IMR-90 (cell line): Measurements from ENCODE around the gene NOS1AP. TPM values are rescaled to one million over a fixed set of nuclear protein-coding genes. Genes with fewer than 3 reads are reported as not detected.

Experiments
- ATAC-seq: fragments of 200-7000 bp; cut with Tn5 transposase; 2 replicates; pipeline ENCODE4 v1.9.1; 2020; ENCODE audit warnings: low read depth, mild to moderate bottlenecking, moderate library complexity
- BruUV-seq: library from RNA; stranded (reverse); fragments of 400-500 nt; replicated peaks from 2 replicates; lab custom pipeline; 2021; lab: Mats Ljungman, UMichigan
- CTCF ChIA-PET: fragments of 300-600 bp; formaldehyde crosslinking; extraction: SDS; loops from one replicate; lab custom pipeline; 2021; ENCODE audit warnings: antibody characterized with exemption; lab: Yijun Ruan, JAX
- POLR2A ChIA-PET: fragments of 300-600 bp; sonication (Branson Sonifier 250); formaldehyde crosslinking; loops from one replicate; lab custom pipeline; 2022; ENCODE audit warnings: antibody characterized with exemption; ENCODE audit not compliant: unreplicated experiment; lab: Charles Lee
- DNase-seq: peaks from one replicate; pipeline ENCODE4 v3.0.0; 2013
- H2AFZ ChIP-seq: replicated peaks from 2 replicates; pipeline ENCODE3; 2013; ENCODE audit warnings: low read length, mild to moderate bottlenecking; ENCODE audit not compliant: poor library complexity
- H2AK5ac ChIP-seq: 2 replicates; pipeline ENCODE4 v1.6.1; 2013; ENCODE audit warnings: low read depth, low read length, inconsistent platforms
- H2AK9ac ChIP-seq: replicated peaks from 2 replicates; pipeline ENCODE3; 2013; ENCODE audit warnings: mild to moderate bottlenecking, low read depth, low read length, moderate library complexity; ENCODE audit not compliant: poor library complexity
- H2BK120ac ChIP-seq: 2 replicates; pipeline ENCODE4 v1.6.1; 2013; ENCODE audit warnings: low read depth, low read length, inconsistent platforms
- H2BK15ac ChIP-seq: 3 replicates; pipeline ENCODE4 v1.6.1; 2013; ENCODE audit warnings: low read depth, low read length, inconsistent platforms
- H2BK20ac ChIP-seq: 2 replicates; pipeline ENCODE4 v1.6.1; 2013; ENCODE audit warnings: low read depth, mild to moderate bottlenecking, inconsistent platforms, low read length, moderate library complexity
- H2BK5ac ChIP-seq: 2 replicates; pipeline ENCODE4 v1.6.1; 2013; ENCODE audit warnings: mild to moderate bottlenecking, low read depth, low read length, inconsistent platforms; ENCODE audit not compliant: poor library complexity, severe bottlenecking
- H3K14ac ChIP-seq: replicated peaks from 2 replicates; pipeline ENCODE4 v1.6.1; 2013; ENCODE audit warnings: low read depth, low read length, inconsistent platforms
- H3K18ac ChIP-seq: 2 replicates; pipeline ENCODE4 v1.6.1; 2013; ENCODE audit warnings: low read depth, low read length, control low read depth
- H3K23ac ChIP-seq: 2 replicates; pipeline ENCODE4 v1.6.1; 2013; ENCODE audit warnings: low read depth, low read length, inconsistent platforms
- H3K27ac ChIP-seq: 2 replicates; pipeline ENCODE4 v1.5.1; 2013; ENCODE audit warnings: mild to moderate bottlenecking, control low read depth, low read length; ENCODE audit not compliant: insufficient read depth
- H3K27me3 ChIP-seq: 2 replicates; pipeline ENCODE4 v1.6.1; 2013; ENCODE audit warnings: low read length; ENCODE audit not compliant: control insufficient read depth, insufficient read depth
- H3K36me3 ChIP-seq: 2 replicates; pipeline ENCODE4 v1.6.1; 2013; ENCODE audit warnings: low read length, mixed read lengths; ENCODE audit not compliant: control insufficient read depth, insufficient read depth
- H3K4ac ChIP-seq: 2 replicates; pipeline ENCODE4 v1.6.1; 2013; ENCODE audit warnings: low read depth, low read length, inconsistent platforms
- H3K4me1 ChIP-seq: 2 replicates; pipeline ENCODE4 v1.6.1; 2013; ENCODE audit warnings: low read length, mixed read lengths; ENCODE audit not compliant: control insufficient read depth, insufficient read depth
- H3K4me2 ChIP-seq: 2 replicates; pipeline ENCODE4 v1.6.1; 2013; ENCODE audit warnings: low read depth, mild to moderate bottlenecking, control low read depth, low read length, moderate library complexity
- H3K4me3 ChIP-seq: 2 replicates; pipeline ENCODE4 v1.5.1; 2013; ENCODE audit warnings: low read depth, mild to moderate bottlenecking, control low read depth, low read length, moderate library complexity; ENCODE audit not compliant: insufficient read depth
- H3K56ac ChIP-seq: 2 replicates; pipeline ENCODE4 v1.6.1; 2013; ENCODE audit warnings: low read length, inconsistent platforms; ENCODE audit not compliant: insufficient read depth; ENCODE audit errors: extremely low read depth
- H3K79me1 ChIP-seq, 2 experiments: 2 replicates each; pipeline ENCODE4 v1.6.1; 2013; ENCODE audit warnings: low read length in 2 of 2, inconsistent platforms in 1 of 2, low read depth in 1 of 2
- H3K9ac ChIP-seq: 2 replicates; pipeline ENCODE4 v1.6.1; 2013; ENCODE audit warnings: low read depth, low read length, control low read depth
- H3K9me1 ChIP-seq: 2 replicates; pipeline ENCODE4 v1.6.1; 2013; ENCODE audit warnings: low read length, inconsistent platforms; ENCODE audit not compliant: insufficient read depth
- H3K9me3 ChIP-seq: 2 replicates; pipeline ENCODE4 v1.6.1; 2013; ENCODE audit warnings: low read length; ENCODE audit not compliant: control insufficient read depth, insufficient read depth
- H4K20me1 ChIP-seq: 2 replicates; pipeline ENCODE4 v1.6.1; 2013; ENCODE audit warnings: low read length, inconsistent platforms; ENCODE audit not compliant: insufficient read depth
- H4K5ac ChIP-seq: 2 replicates; pipeline ENCODE4 v1.6.1; 2013; ENCODE audit warnings: mild to moderate bottlenecking, low read depth, low read length, control low read depth
- H4K8ac ChIP-seq, 2 experiments: 2 replicates each; pipeline ENCODE4 v1.6.1; 2013; ENCODE audit warnings: low read depth in 2 of 2, low read length in 2 of 2, control low read depth in 1 of 2, inconsistent platforms in 1 of 2
- H4K91ac ChIP-seq: 2 replicates; pipeline ENCODE4 v1.6.1; 2013; ENCODE audit warnings: low read depth, low read length, inconsistent platforms; ENCODE audit not compliant: insufficient read depth
- BHLHE40 ChIP-seq: fragments of 150-350 bp; IDR thresholded peaks from 2 replicates; pipeline ENCODE4 v1.6.1; 2016; ENCODE audit warnings: mild to moderate bottlenecking, low read depth, low read length
- CEBPB ChIP-seq: IDR thresholded peaks from 2 replicates; pipeline ENCODE4 v1.6.1; 2012; ENCODE audit warnings: low read depth, low read length, improper control_type of control experiment
- CHD1 ChIP-seq: IDR thresholded peaks from 2 replicates; pipeline ENCODE4 v1.6.1; 2012; ENCODE audit warnings: low read depth, low read length, improper control_type of control experiment
- FOS ChIP-seq: fragments of 150-350 bp; IDR thresholded peaks from 2 replicates; pipeline ENCODE4 v1.6.1; 2016; ENCODE audit warnings: low read depth, low read length
- MAFK ChIP-seq: IDR thresholded peaks from 2 replicates; pipeline ENCODE4 v1.6.1; 2012; ENCODE audit warnings: low read depth, low read length, improper control_type of control experiment
- MAZ ChIP-seq: IDR thresholded peaks from 2 replicates; pipeline ENCODE4 v1.6.1; 2012; ENCODE audit warnings: low read depth, mild to moderate bottlenecking, low read length, improper control_type of control experiment, moderate library complexity, borderline replicate concordance
- MXI1 ChIP-seq: IDR thresholded peaks from 2 replicates; pipeline ENCODE4 v1.6.1; 2012; ENCODE audit warnings: low read depth, mild to moderate bottlenecking, low read length, moderate library complexity, borderline replicate concordance
- NFE2L2 ChIP-seq: fragments of 150-350 bp; IDR thresholded peaks from 2 replicates; pipeline ENCODE4 v1.6.1; 2016; ENCODE audit warnings: low read depth, mild to moderate bottlenecking, low read length
- POLR2A ChIP-seq: IDR thresholded peaks from 2 replicates; pipeline ENCODE4 v1.6.1; 2012; ENCODE audit warnings: mild to moderate bottlenecking, low read depth, low read length
- RAD21 ChIP-seq: IDR thresholded peaks from 2 replicates; pipeline ENCODE4 v1.6.1; 2012; ENCODE audit warnings: low read length, improper control_type of control experiment
- RCOR1 ChIP-seq: IDR thresholded peaks from 2 replicates; pipeline ENCODE4 v1.6.1; 2012; ENCODE audit warnings: mild to moderate bottlenecking, low read length, improper control_type of control experiment; ENCODE audit not compliant: insufficient replicate concordance
- RFX5 ChIP-seq: IDR thresholded peaks from 2 replicates; pipeline ENCODE4 v1.8.0; 2012; ENCODE audit warnings: low read depth, mild to moderate bottlenecking, low read length, moderate library complexity
- SMC3 ChIP-seq: fragments of 150-350 bp; IDR thresholded peaks from 2 replicates; pipeline ENCODE4 v1.6.1; 2016; ENCODE audit warnings: low read depth, mild to moderate bottlenecking, antibody characterized with exemption, low read length, moderate library complexity
- WGBS, 2 experiments: methylation state at CpG; one replicate each; pipeline versions ENCODE4 v1.1.5 to v1.1.7; 2013; ENCODE audit warnings: missing lambda C conversion rate in 2 of 2; ENCODE audit not compliant: insufficient read length in 1 of 2; ENCODE audit errors: extremely low coverage in 2 of 2; 5-methylcytosine and 5-hydroxymethylcytosine counted together
- dilution Hi-C: fragments of 300-500 bp; cut with HindIII; formaldehyde crosslinking; loops from one replicate; pipeline ENCODE4 v1.14.3; 2018; ENCODE audit warnings: low sequenced_read_pairs; ENCODE audit not compliant: unreplicated experiment
- in situ Hi-C: fragments of 300-500 bp; cut with MboI; formaldehyde crosslinking; loops from 3 replicates; pipeline ENCODE4 v1.14.3; 2019; ENCODE audit warnings: low sequenced_read_pairs, inconsistent platforms, mixed read lengths
- intact Hi-C: fragments of 100-400 bp; cut with micrococcal nuclease; formaldehyde crosslinking; loops from 2 replicates; pipeline ENCODE4 v1.10.0; 2022
- polyA plus RNA-seq, 3 experiments: library from polyadenylated mRNA; depleted of rRNA; stranded (reverse); fragments of >200 nt; gene quantifications; 2 replicates each; pipeline ENCODE4 v1.2.3, GENCODE V29; 2012; ENCODE audit warnings: low replicate concordance in 1 of 3
- total RNA-seq: library from RNA; depleted of rRNA; stranded (reverse); fragments of >200 nt; gene quantifications from 2 replicates; pipeline ENCODE4 v1.2.3, GENCODE V29; 2012
- TF ChIP-seq, protein P1 (sequence below): fragments of 150-350 bp; IDR thresholded peaks from 2 replicates; pipeline ENCODE4 v1.6.1; 2016; ENCODE audit warnings: low read depth, mild to moderate bottlenecking, low read length, moderate library complexity, borderline replicate concordance
- TF ChIP-seq, protein P2 (sequence below): fragments of 150-350 bp; IDR thresholded peaks from 2 replicates; pipeline ENCODE4 v1.6.1; 2017; ENCODE audit warnings: mild to moderate bottlenecking, antibody characterized with exemption, low read length, low read depth
- TF ChIP-seq, protein P3 (sequence below): conservative IDR thresholded peaks from 2 replicates; pipeline ENCODE4 v1.5.1; 2012; ENCODE audit warnings: mild to moderate bottlenecking, low read depth, low read length, improper control_type of control experiment

Gene NOS1AP
- total and polyA plus RNA-seq, 2 of the 4 experiments (the other 2 are of a cell fraction): 0.18 to 0.19 TPM

DNA sequence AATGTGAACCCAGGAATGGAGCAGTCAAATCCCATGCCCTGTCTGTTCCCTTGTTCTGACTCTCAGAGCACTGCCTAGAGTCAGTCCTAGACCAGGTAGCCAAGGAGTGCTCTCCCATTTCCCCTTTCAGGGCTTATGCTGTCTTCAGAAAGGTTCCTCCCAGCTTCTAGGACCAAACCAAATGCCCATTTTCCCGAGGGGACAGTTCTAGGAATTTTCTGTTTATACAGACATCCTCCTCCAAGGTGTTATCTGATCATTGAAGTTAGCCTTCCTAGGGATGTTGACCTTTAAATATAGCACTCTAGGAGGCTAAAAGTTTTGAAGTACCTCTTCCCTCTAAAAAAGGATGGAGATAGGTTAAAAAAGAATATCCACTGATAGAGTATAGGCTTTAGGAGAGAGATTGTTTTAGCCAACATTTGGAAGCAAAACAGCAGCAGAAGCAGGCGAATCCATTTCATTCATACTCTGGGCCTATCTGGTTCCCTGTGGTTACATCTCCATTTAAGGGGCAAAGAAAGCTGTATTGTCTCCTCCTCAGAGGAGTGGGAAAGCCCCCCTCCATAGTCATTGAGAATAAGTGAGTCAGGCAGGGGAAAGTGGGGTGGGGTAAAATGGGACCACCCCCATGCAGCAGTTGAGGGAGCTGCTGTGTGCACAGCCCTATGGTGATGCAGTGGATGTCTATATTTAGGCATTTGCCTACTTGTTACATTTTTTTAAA, 180.7 kb downstream of the NOS1AP start:
- Histone ChIP-seq H3K79me1 (no peaks in the 10 kb centered on the region), H2AFZ (no peak overlapping the region), H3K4me3 (no peak overlapping the region), H3K9me3 (no peaks in the 10 kb centered on the region), H3K4ac (no peak overlapping the region), H2BK5ac (no peak overlapping the region), H3K18ac (no peak overlapping the region), H3K9ac (no peak overlapping the region), H3K4me2 (no peak overlapping the region), H2AK9ac (no peak overlapping the region), H2BK120ac (no peak overlapping the region), H2BK15ac (no peak overlapping the region), H2BK20ac (no peak overlapping the region), H4K20me1 (no peaks in the 10 kb centered on the region), H3K23ac (no peak overlapping the region), H3K27me3 (no peaks in the 10 kb centered on the region), H3K14ac (no peak overlapping the region), H4K5ac (no peak overlapping the region), H4K91ac (no peak overlapping the region), H3K36me3 (no peaks in the 10 kb centered on the region), H2AK5ac (no peak overlapping the region), H4K8ac (no peak overlapping the region), H3K9me1 (no peaks in the 10 kb centered on the region), H3K27ac (no peak overlapping the region), H3K56ac (no peak overlapping the region), H3K4me1 (no peaks in the 10 kb centered on the region)
- POLR2A ChIA-PET: no interaction called here
- WGBS, 2 experiments: no CpG with 5 or more reads among the region's 2 CpGs
- ATAC-seq: no peak
- no peak for TF ChIP-seq MAZ
- no peak for TF ChIP-seq MAFK
- TF ChIP-seq, protein P1, sequence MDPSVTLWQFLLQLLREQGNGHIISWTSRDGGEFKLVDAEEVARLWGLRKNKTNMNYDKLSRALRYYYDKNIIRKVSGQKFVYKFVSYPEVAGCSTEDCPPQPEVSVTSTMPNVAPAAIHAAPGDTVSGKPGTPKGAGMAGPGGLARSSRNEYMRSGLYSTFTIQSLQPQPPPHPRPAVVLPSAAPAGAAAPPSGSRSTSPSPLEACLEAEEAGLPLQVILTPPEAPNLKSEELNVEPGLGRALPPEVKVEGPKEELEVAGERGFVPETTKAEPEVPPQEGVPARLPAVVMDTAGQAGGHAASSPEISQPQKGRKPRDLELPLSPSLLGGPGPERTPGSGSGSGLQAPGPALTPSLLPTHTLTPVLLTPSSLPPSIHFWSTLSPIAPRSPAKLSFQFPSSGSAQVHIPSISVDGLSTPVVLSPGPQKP: no peak
- no peak for TF ChIP-seq CHD1
- TF ChIP-seq SMC3: no peak
- TF ChIP-seq RAD21: no peak
- no peak for TF ChIP-seq RCOR1
- TF ChIP-seq, protein P2, sequence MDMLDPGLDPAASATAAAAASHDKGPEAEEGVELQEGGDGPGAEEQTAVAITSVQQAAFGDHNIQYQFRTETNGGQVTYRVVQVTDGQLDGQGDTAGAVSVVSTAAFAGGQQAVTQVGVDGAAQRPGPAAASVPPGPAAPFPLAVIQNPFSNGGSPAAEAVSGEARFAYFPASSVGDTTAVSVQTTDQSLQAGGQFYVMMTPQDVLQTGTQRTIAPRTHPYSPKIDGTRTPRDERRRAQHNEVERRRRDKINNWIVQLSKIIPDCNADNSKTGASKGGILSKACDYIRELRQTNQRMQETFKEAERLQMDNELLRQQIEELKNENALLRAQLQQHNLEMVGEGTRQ: no peak
- TF ChIP-seq CEBPB: no peak
- no peak for TF ChIP-seq BHLHE40
- no peak for TF ChIP-seq MXI1
- TF ChIP-seq NFE2L2: no peak
- TF ChIP-seq FOS: no peak
- no peak for TF ChIP-seq POLR2A
- TF ChIP-seq, protein P3, sequence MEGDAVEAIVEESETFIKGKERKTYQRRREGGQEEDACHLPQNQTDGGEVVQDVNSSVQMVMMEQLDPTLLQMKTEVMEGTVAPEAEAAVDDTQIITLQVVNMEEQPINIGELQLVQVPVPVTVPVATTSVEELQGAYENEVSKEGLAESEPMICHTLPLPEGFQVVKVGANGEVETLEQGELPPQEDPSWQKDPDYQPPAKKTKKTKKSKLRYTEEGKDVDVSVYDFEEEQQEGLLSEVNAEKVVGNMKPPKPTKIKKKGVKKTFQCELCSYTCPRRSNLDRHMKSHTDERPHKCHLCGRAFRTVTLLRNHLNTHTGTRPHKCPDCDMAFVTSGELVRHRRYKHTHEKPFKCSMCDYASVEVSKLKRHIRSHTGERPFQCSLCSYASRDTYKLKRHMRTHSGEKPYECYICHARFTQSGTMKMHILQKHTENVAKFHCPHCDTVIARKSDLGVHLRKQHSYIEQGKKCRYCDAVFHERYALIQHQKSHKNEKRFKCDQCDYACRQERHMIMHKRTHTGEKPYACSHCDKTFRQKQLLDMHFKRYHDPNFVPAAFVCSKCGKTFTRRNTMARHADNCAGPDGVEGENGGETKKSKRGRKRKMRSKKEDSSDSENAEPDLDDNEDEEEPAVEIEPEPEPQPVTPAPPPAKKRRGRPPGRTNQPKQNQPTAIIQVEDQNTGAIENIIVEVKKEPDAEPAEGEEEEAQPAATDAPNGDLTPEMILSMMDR: no peak
- no peak for TF ChIP-seq RFX5
- intact Hi-C loops: no loop called here
- CTCF ChIA-PET: no interaction called here
- BruUV-seq: no TSS peak
- in situ Hi-C loops: no loop called here
- no peak for DNase-seq
- dilution Hi-C loops: no loop called here
